ENCODE data around the gene TANC2.

Gene TANC2

DNA sequence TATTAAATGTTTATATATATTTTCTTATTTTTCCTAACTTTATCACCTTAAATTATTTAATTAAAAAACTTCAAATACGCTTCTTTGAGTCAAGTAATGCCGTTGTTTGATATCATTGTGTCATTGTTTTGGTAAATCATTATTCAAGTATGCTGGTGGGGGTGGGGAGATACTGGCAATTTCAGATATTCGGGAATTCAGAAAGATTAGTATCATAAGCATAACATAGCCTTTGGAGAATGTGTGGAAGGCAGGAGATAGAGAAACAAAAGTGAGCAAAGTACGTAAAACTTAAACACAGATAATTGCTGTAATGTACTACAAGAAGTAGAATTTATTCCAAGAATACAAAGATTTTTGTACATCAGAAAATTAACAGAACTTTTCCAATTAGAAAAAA is 49.8 kb downstream of the TANC2 start:
- DNase-seq: no peak
